Iris pigment epithelial cell (primary cell): ENCODE results near the gene CREG1.

Experiments used
- DNase-seq: peaks from one replicate; pipeline ENCODE4 v3.0.0-alpha.2; 2011; ENCODE audit warnings: low read depth

The CREG1 gene

DNA sequence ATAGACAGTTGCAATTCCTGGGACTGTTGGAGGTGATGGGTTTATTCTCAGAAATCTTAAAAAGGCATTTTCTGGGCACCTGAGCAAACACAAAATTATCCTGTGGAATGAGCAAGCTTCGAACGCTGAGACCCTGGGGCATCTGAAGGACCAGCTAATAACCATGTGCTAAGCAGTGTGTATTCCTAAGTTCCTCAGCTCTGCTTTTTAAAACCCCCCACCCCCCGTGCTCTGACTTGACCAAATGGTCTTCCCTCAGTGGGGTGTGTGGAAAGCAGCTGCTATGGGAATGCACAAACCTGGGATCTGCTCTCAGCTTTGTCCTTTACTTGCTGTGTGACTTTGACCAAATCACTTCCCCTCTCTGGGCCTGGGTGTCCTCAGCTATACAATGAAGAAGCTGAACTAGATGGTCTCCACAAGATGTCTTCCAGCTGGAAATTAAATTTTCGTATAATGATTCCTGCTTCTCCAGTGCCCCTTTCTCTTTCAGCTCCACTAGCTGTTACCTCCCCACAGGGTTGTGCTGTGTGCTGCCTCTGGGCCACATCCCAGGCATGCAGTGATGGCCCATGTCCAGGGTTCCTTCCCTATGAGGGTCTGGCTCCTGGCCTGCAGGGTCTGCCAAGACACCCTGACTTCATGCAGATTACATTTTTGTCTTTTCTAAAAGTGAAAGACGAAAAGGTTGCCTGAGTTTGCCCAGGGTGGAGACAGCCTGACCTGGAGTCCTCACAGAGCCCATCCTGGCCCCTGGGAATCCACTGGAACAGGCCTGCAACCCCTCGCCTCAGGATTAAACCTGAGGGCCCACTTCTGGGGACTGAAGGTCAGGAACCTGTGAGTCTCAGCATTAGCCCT, 20.4 kb downstream of the CREG1 start:
- DNase-seq, result no peak

DNA sequence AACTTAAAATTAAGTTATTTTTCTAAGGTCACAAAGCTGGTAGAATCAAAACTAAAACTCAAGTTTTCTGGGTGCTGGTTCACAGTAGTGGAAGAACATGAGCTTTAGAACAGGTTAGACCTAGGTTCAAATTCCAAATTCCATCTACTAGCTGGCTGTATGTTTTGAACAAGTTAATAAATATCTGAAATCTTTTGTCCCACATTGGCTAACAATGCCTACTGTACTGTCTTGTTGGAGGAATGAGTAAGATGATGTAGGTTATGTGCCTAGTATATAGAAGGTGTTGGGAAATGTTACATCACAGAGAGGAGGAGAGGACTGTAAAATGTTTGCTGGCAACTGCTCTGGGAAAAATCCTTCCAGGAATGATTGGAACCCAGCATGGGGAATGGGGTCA, 21.2 kb downstream of the CREG1 start:
- no peak for DNase-seq

DNA sequence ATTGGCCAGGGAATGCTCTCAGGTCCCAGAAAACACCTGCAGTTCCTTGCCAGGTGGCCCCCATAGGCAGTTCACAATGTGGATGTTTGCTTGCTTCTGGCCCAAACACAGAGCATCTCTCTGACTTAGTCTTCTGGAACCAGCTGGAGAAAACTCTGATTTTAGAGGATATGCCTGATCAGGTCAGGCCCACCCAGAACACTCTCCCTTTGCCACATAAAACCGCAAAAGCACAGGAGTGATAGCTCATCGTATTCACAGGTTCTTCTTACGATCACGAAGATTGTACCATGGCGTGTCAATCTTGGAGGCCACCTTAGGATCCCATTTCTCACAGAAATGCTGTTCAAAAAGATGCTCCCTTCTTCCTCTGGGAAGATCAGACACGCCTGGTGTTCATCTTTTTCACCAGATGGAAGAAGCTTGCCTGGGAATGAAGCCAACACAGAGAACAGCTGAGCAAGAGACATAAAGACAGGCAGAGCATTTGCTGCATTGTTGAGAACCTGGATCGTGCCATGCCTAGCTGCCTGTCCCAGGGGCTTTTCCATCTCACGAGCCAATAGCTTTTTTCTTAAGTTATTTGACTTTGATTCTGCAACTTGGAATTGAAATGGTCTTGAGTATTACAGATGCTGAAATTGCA, 23.6 kb downstream of the CREG1 start:
- peak; percentile 19 for DNase-seq

DNA sequence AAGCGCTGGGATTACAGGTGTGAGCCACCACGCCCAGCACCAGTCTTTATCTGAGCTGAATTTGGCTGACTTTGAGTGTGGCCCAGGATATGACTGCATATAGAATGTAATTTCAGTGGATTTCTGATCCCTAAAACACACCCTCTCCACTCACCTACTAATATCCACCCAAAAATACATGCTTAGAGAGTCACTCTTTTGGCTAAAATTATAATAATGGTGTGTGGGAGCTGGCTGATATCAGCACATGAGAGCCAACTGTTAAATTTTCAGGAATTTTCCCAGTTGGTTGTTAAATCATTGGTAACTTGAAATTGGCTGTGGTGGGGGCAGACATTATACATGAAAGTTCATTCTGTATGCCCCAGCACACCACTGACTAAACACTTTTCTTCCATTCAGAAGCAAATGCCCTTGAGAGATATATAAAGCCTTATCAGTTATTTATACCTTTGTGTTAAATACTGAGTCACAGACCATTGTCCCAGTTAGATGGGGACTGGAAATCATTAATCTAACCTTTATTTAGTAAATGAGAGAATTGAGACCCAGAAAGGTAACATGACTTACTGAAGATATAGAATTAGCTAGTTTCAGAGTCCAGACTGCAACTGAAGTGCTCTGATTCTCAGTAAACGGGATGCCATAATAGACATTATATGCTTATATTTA, 25.4 kb downstream of the CREG1 start:
- no peak for DNase-seq

DNA sequence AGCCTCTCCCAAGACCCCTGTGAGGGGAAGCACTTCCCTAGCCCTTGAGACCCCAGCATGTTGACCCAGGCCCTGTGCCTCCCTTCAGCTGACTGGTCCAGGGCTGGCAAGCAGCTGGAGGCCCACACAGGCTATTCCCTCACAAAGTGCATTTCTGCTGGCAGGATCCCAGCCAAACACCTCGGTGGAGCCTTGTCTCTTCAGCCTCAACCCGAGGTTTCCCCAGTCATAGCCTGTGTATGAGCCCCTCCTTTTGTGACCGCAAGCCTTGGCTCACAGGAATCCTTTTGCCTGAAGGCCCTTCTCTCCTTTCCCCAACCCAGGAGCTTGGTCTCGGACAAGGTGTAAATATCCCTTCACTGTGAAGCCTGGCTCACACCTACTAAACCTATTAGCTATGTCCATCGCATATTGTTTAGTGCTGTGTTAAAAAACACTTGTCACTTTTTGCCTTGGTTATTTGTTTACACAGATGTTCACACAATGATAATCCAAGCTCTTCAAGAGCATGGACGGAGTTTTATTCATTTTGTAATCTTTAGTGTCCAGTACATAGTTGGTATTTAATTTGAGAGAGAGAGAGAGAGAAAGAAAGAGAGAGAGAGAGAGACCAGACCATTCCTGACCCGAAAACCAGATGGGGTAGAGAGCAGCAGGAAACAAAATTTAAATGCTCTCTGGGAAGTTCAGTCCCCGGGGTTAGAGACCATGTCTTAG, 26.7 kb downstream of the CREG1 start:
- no peak for DNase-seq

DNA sequence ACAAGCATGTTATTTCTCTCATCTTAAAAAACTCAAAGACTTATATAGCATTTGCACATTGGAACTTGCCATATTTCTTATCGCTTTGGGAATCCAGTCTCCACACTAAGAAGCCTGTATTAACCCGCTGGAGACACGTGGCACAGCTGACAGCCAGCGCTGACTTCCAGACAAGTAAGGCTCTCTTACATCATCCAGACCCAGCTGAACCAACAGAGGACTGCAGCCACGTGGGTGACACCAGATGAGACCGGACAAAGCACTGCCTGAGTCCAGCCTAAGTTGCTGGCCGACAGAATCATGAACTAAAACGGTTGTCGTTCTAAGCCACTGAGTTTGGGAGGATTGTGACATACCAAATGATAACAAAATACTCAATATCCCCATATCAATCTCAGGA, 28.9 kb downstream of the CREG1 start:
- no peak for DNase-seq

DNA sequence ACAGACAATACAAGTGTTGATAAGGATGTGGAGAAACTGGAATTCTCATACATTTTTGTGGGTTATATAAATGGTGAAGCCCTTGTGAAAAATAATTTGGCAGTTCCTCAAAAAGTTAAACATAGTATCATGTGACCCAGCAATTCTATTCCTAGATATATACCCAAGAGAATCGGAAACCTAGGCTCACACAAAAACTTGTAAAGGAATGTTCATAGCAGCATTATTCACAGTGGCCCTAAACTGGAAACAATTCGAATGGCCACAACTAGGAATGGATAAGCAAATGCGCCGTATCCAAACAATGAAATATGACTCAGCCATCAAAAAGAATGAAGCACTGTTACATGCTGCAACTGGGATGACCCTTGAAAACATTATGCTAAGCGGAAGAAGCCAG, 31.3 kb downstream of the CREG1 start:
- DNase-seq, result peak; percentile 58

DNA sequence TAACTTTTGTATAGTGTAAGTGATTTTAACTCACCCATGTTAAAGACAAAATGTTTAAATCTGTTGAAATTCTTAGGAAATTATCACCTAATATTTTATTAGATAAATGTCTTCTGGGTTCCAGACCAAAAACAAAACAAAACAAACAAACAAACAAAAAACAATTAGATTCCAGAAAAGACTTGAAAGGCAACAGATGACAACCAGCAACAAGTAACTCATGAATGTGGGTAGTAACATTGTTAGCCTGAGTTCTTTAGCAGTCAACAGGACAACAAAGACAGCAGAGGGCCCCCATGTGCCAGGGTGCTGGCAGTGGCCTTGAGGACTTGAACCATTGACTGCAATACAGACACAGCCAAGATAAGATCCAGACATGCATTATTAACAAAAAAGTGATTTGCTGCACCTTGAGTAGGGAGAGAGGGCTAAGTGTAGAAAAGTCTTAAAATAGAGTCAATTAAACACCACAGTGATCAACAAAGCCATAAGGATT, 32.8 kb downstream of the CREG1 start:
- no peak for DNase-seq

DNA sequence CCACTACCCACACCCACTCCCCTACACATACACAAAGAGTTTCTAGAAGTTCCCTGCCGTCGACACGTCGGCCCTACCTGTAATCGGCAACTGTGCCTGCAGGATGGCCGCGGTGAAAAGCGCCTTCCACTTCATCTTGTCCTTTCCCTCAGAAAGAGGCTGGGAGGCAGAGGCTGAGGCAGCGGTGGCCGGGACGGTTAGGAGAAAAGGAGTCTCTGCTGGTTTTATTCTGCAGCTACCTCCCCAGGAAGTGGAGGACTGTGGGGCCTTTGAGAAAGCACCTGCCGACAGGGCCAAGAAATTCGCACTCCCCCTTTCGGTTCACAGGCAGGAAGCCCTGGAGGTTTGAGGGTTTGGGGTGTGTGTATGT, 35.2 kb downstream of the CREG1 start, which contains the start of gene CD247:
Gene CD247 (minus strand): TSS at position 199 of the 370 bp plus-strand sequence. CDS start 64 bp downstream, at position 135.
- DNase-seq, result no peak

DNA sequence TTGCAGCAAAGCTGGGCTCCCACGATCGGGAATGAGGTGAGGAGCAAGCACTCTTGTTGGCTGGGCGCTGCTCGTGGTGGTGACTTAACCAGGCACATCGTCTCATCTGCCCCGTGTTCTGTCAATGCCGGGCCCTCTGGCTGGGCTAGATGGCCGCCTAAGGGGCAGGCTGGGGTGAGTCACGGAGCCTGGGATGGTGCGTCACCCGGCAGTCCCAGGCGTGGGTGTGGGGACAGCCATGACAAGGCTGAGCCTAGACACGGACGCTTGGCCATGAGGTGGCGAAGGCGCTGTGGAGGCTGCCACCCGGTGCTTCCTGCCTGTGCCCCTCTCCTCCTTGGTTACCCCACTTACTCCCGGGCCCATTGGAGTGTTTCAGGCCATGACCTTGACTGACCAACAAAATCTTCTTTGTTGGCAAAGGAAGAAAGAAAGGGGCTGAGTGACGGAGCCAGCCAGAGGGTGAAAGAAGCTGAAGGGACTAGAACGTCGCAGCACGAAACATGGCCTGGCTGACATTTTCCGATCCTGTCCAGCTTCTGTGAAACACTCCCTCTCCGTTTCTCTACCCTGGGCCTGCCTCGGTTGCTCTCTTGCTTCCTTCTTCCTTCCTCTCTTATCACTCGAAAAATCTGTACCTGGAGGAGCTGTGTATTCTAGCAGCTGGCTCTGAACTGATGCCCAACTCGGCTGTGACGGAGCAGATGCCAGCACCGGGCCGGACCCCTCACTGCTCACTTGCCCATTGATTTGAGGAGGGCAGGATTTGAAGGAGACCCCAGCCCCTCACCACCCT, 35.8 kb downstream of the CREG1 start:
- no peak for DNase-seq

DNA sequence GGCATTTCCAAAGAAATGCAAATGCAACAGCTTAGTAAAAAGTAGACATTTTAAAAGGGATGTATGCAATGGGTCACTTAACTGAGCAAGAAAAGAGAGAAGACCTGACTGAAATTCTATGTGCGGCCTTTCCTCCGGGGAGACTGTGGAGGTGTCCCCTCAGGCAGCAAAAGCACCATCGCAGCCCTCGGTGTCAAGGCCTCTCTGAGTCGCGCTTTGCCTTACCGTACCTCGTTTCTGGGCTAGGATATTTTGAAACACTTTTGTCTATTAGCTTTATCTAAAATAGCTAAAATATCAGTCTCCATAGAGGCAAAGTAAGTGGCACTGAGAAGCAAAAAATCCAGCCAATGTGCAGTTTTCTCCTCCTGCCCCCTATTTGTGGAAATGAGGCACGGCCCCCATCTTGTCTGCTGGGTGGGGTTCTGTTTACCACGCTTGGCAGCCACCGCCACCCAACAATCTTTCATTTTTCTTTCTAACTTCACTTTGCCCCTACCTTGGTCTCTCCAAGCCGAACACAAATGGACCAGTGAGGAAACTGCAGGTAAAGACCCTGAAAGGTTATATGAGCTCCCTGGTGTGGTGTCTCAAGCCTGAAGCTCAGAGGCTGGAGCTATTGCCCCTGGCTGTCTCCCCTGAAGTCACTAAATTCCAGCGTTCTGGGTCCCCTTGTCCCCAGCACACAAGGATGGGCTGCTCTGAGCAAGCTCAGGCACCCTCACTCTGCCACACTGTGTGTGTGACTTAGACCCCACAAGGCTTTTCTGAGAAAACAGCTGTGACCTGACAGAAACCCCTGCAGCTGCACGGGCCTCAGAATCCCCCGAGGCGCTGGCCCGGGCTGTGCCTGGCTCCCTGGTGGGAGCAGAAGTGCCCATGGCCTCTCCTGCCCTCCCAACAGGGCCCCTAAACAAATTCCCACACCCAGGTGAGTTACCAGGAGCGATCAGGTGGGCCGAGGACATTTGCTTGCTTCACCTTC, 36.9 kb downstream of the CREG1 start:
- no peak for DNase-seq

DNA sequence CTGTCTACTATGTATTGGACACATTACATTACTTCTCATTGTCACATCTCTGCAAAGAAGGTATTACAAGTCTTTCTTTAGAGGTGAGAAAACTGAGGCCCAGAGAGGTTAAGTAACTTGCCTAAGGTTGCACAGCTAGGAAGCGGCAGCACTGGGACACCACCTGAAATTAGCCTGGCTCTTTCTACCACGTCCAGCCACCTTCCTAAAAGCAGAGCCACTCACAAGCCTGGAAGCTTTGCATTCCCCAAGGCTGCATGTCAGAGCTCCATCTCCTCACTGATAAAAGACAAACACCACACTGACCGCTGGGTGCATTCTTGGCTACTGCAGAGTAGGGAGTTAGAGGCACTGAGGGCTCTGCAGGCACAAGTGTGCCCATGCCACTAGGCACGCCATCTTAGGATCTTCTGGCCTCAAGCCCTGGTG, 37.7 kb downstream of the CREG1 start:
- no peak for DNase-seq

DNA sequence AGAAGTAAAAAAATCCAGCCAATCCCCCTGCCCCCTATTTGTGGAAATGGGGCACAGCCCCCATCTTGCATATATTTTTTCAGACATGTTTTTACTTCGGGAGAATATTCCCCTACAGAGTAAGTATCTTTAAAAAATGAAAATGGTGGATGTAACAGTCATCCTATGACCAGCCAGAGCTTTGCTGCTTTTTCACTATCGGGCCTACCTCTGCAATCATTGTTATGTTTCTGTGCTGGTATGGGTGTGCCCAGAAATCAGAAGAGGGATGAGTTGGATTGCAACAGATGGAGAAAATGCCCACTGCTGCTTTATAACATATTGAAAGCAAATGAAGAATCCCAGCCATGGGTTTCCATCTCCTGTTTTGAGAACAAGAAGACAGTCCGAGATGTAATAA, 38.1 kb downstream of the CREG1 start:
- DNase-seq, result no peak

DNA sequence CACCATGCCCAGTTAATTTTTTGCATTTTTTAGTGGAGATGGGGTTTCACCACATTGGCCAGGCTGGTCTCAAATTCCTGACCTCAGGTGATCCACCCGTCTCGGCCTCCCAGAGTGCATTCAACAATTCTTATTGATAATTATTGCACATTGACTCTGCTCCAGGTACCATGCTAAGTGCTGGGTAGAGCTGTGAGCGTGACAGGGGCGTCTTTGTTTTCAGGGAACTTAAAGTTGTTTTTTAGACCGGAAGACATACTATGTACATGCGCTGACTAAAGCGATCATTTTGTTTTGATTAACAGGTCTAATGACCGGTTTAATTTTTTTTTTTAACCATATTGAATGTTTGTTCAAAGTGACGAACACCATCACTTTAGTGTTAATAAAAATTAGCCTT, 39.3 kb downstream of the CREG1 start:
- no peak for DNase-seq

DNA sequence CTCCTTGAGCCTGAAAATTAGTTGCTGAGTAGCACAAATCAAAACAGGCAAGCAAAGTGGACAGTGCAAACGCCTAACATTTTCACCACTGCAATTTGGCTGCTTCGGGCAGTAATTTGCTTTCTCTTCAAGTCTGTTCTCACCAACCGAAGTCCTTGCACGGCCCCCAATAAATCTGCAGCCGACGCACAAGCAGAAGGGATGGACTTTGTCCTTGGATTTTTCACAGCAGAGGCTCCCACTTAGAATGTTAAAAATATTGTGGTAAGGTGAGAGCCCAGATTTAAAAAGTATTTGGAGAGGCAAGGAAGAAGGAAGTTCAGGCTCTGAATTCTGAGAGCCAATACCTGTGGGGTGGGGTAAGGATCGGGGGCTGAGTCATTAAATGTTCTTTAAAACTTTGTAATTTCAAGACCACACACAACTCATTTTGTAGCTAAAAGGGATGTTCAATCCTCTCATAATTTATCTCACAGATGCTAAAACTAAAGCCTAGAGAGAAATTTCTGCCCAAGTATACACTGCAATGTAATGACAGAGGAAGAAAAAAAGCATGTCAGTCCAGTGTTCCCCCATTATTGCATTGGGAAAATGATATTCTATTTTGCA, 41.4 kb downstream of the CREG1 start:
- DNase-seq, result no peak

DNA sequence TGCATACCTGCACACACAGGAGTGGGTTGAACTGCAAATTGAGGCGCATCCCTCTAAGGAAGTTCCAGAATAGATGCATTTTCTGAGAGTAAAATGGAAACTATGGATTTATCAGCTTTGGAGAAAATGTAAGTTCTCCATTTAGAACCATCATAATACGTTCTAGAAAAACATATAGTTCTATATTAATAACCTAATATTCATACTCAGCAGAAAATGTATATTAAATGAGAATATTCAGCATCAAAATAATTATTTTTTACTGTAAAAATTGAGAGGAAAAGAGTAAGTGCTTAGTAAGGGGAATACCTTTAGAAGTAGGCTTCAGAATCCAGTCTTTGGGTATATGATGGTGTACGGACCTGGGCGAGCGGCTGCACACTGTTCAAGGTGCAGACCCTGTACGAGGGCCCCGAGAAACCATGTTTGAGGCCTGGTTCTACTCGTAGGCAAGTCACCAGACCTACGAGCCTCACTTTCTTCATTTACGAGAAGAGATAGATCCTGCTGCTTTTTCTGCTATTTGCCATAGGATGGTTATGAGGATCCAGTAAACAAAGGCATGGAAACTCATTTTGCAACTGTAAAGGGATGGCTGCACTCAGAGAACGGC, 42.1 kb downstream of the CREG1 start:
- no peak for DNase-seq

DNA sequence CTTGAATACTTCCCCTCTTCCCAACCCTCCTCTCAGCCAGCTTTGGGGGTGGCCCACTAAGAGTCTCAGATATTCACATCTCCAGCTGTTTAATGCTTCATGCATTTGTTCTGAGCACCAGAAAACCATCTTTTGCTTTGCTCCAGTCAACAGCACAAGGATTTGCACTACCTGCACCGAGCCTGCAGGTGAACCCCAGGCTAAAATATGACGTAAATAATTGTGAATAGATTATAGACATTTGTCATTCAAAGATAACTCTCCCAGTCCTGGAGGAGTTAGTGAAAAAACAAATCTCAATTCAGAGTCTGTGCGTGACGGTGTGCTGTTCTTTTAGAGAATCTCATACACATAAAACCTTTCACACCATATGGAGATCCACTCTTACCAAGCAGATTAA, 42.7 kb downstream of the CREG1 start:
- DNase-seq, result no peak

DNA sequence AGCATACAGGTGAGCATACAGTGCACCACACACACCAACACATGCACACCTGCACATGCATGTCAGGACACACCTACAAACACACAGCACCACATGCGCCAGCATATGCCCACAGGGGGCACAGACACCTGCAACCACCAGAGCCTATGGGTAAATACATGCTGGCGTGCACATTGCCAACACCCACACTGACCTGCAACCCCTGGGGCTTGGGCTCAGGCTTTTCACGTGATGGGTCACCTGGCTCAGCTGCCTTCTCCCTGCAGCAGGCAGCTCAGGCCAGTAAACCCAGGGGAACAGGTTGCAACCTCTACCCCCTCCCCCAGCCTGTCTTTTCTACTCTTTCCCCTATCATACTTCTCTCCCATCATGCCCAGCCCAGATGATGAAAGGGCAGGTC, 43.3 kb downstream of the CREG1 start:
- DNase-seq, result no peak

DNA sequence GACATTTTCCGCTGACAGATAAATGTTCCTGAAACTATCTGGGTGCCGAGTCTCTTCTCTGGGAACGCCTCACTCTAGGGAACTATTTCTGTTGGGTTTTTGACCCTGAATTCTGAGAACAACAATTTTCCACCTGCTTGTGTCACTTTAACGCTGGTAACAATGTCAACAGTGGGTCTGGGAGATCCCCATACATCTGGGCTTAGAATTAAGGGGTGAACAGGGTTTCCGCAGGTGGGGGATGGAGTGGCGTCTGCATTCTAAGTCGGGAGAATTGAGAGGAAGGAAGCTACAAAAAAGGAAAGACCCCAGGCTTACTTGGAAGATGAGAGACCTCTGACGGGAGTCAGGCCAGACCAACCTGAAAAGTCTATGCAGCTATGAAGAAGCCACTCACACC, 44.0 kb downstream of the CREG1 start:
- no peak for DNase-seq
